Liver (tissue), 9 donors: ENCODE measurements around the gene PSAT1. TPM values are rescaled to one million over a fixed set of nuclear protein-coding genes. Genes with fewer than 3 reads are reported as not detected.

ENCODE experiments used
- DNase-seq: peaks from one replicate; pipeline ENCODE4 v3.0.0-alpha.2; 2017; ENCODE audit warnings: low spot score
- H3K27ac ChIP-seq, 2 donors: one replicate each; pipeline ENCODE4 v1.7.0; 2013; ENCODE audit warnings: inconsistent platforms in 2 of 2, low read length in 2 of 2, control low read depth in 1 of 2, low read depth in 1 of 2, mild to moderate bottlenecking in 1 of 2
- H3K27me3 ChIP-seq, 4 donors: one replicate each; pipeline versions ENCODE4 v1.6.1 to v1.7.0; 2013; ENCODE audit warnings: low read length in 3 of 4, inconsistent platforms in 1 of 4, mild to moderate bottlenecking in 1 of 4, moderate library complexity in 1 of 4; ENCODE audit not compliant: control insufficient read depth in 4 of 4, insufficient read depth in 4 of 4
- H3K36me3 ChIP-seq, 4 donors: one replicate each; pipeline versions ENCODE4 v1.6.1 to v1.7.0; 2013; ENCODE audit warnings: low read length in 3 of 4, mild to moderate bottlenecking in 3 of 4, low read depth in 1 of 4, moderate library complexity in 1 of 4; ENCODE audit not compliant: control insufficient read depth in 4 of 4, insufficient read depth in 3 of 4
- H3K4me1 ChIP-seq, 4 donors: one replicate each; pipeline versions ENCODE4 v1.6.1 to v1.7.0; 2013; ENCODE audit warnings: low read length in 3 of 4, mild to moderate bottlenecking in 3 of 4, moderate library complexity in 1 of 4; ENCODE audit not compliant: control insufficient read depth in 4 of 4, insufficient read depth in 4 of 4
- H3K4me3 ChIP-seq, 3 donors: one replicate each; pipeline versions ENCODE4 v1.6.1 to v1.7.0; 2013; ENCODE audit warnings: low read length in 3 of 3, control low read depth in 1 of 3, low read depth in 1 of 3, mild to moderate bottlenecking in 1 of 3
- H3K9ac ChIP-seq, 2 donors: one replicate each; pipeline ENCODE4 v1.7.0; 2013; ENCODE audit warnings: low read length in 2 of 2, mild to moderate bottlenecking in 2 of 2, moderate library complexity in 2 of 2, control low read depth in 1 of 2, low read depth in 1 of 2
- H3K9me3 ChIP-seq, 4 donors: one replicate each; pipeline versions ENCODE4 v1.6.1 to v1.7.0; 2013; ENCODE audit warnings: low read length in 3 of 4; ENCODE audit not compliant: control insufficient read depth in 4 of 4
- EGR1 ChIP-seq, 2 donors: IDR thresholded peaks; 2 replicates each; pipeline ENCODE4 v1.6.1; 2016 to 2018; ENCODE audit warnings: antibody characterized with exemption in 2 of 2, low read depth in 2 of 2
- FOXA1 ChIP-seq: IDR thresholded peaks from 2 replicates; pipeline ENCODE4 v1.6.1; 2016; ENCODE audit warnings: antibody characterized with exemption
- FOXA2 ChIP-seq: IDR thresholded peaks from 2 replicates; pipeline ENCODE4 v1.6.1; 2016; ENCODE audit warnings: antibody characterized with exemption
- GABPA ChIP-seq, 2 donors: IDR thresholded peaks in 1 of 2; conservative IDR thresholded peaks in 1 of 2; 2 replicates each; pipeline ENCODE4 v1.6.1; 2016; ENCODE audit warnings: antibody characterized with exemption in 2 of 2, mild to moderate bottlenecking in 1 of 2, moderate library complexity in 1 of 2
- HNF4A ChIP-seq, 2 donors: conservative IDR thresholded peaks; 2 replicates each; pipeline ENCODE4 v1.6.1; 2016; ENCODE audit warnings: antibody characterized with exemption in 2 of 2, mild to moderate bottlenecking in 2 of 2
- HNF4G ChIP-seq: IDR thresholded peaks from 2 replicates; pipeline ENCODE4 v1.6.1; 2016; ENCODE audit warnings: antibody characterized with exemption
- JUND ChIP-seq, 2 donors: IDR thresholded peaks; 2 replicates each; pipeline ENCODE4 v1.6.1; 2016; ENCODE audit warnings: antibody characterized with exemption in 2 of 2
- NR2F2 ChIP-seq: IDR thresholded peaks from 2 replicates; pipeline ENCODE4 v1.6.1; 2016; ENCODE audit warnings: antibody characterized with exemption
- RAD21 ChIP-seq, 2 donors: IDR thresholded peaks; 2 replicates each; pipeline ENCODE4 v1.6.1; 2016; ENCODE audit warnings: antibody characterized with exemption in 2 of 2, mild to moderate bottlenecking in 2 of 2
- RXRA ChIP-seq, 2 donors: IDR thresholded peaks; 2 replicates each; pipeline ENCODE4 v1.6.1; 2017 to 2018; ENCODE audit warnings: antibody characterized with exemption in 2 of 2, mild to moderate bottlenecking in 1 of 2
- SP1 ChIP-seq: IDR thresholded peaks from 2 replicates; pipeline ENCODE4 v1.6.1; 2018; ENCODE audit warnings: antibody characterized with exemption, mild to moderate bottlenecking
- TAF1 ChIP-seq: conservative IDR thresholded peaks from 2 replicates; pipeline ENCODE4 v1.6.1; 2016; ENCODE audit warnings: antibody characterized with exemption, mild to moderate bottlenecking
- YY1 ChIP-seq: IDR thresholded peaks from 2 replicates; pipeline ENCODE4 v1.6.1; 2016; ENCODE audit warnings: antibody characterized with exemption, mild to moderate bottlenecking
- WGBS: extraction: QIAGEN DNeasy Blood & Tissue Kit; methylation state at CpG from one replicate; pipeline ENCODE4 v1.1.7; 2013; 5-methylcytosine and 5-hydroxymethylcytosine counted together
- polyA plus RNA-seq, 2 donors: library from polyadenylated mRNA; stranded (reverse) in 1 of 2; unstranded in 1 of 2; fragments of 200-250 nt in 1 of 2; fragments of >200 nt in 1 of 2; fragmentation: Nextera tagmentation in 1 of 2; extraction: Ambion mirVana in 1 of 2; gene quantifications; one replicate each; pipeline versions ENCODE4 v1.2.1 to v1.2.3, GENCODE V29; 2013 to 2015
- total RNA-seq, 2 donors: library from RNA; depleted of rRNA; stranded (reverse); fragments of >200 nt; gene quantifications; one replicate each; pipeline ENCODE4 v1.2.3, GENCODE V29; 2014
- TF ChIP-seq, protein P1 (sequence below): fragments of 150-350 bp; IDR thresholded peaks from 2 replicates; pipeline ENCODE4 v1.5.1; 2017; ENCODE audit warnings: improper control_type of control experiment, low read depth, low read length; ENCODE audit not compliant: missing input control
- TF ChIP-seq, protein P2 (sequence below): IDR thresholded peaks from 2 replicates; pipeline ENCODE4 v1.6.1; 2016; ENCODE audit warnings: antibody characterized with exemption
- TF ChIP-seq, protein P3 (sequence below): IDR thresholded peaks from 2 replicates; pipeline ENCODE4 v1.6.1; 2016; ENCODE audit warnings: antibody characterized with exemption
- TF ChIP-seq, protein P4 (sequence below): IDR thresholded peaks from 2 replicates; pipeline ENCODE4 v1.6.1; 2016; ENCODE audit warnings: antibody characterized with exemption, mild to moderate bottlenecking
- TF ChIP-seq, protein P5 (sequence below): IDR thresholded peaks from 2 replicates; pipeline ENCODE4 v1.6.1; 2016; ENCODE audit warnings: antibody characterized with exemption
- donor health status: healthy.
- donor health status: healthy.
- donor health status: healthy.
- donor health status: healthy.
- donor health status: healthy.

Gene PSAT1
- total and polyA plus RNA-seq, 4 donors, result 28.0 to 156 (median 66.8) TPM

DNA sequence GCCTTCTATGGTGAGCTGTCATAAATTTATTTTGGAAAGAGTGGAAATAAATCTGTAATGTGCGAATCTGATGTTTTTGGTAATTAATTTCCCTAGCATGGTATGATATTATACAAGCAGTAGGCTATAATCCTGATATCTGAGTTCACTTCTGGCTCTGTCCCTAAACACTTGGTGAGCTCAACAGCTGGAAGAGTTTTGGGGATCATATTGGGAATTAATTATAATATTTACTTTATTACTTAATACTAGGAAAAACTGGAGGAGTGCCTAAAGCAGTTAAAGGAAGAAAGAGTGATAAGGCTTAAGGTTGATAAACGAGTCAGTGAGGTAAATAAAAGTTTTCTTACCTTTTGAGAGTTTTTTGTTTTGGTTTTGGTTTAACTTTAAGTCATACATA lies 34.3 kb upstream of the PSAT1 start:
- DNase-seq, result no peak
- 65% methylated on average over 2 of the region's 2 CpGs for WGBS
- H3K9ac ChIP-seq, result no peak overlapping the region
- H3K9me3 ChIP-seq, result no peaks in the 10 kb centered on the region
- no peaks in the 10 kb centered on the region for H3K27me3 ChIP-seq
- peaks cover 2 to 5% (median 4%) of the 10 kb centered on the region in 4 donors for H3K36me3 ChIP-seq
- H3K4me1 ChIP-seq, result no peaks in the 10 kb centered on the region
- TF ChIP-seq, protein P1, sequence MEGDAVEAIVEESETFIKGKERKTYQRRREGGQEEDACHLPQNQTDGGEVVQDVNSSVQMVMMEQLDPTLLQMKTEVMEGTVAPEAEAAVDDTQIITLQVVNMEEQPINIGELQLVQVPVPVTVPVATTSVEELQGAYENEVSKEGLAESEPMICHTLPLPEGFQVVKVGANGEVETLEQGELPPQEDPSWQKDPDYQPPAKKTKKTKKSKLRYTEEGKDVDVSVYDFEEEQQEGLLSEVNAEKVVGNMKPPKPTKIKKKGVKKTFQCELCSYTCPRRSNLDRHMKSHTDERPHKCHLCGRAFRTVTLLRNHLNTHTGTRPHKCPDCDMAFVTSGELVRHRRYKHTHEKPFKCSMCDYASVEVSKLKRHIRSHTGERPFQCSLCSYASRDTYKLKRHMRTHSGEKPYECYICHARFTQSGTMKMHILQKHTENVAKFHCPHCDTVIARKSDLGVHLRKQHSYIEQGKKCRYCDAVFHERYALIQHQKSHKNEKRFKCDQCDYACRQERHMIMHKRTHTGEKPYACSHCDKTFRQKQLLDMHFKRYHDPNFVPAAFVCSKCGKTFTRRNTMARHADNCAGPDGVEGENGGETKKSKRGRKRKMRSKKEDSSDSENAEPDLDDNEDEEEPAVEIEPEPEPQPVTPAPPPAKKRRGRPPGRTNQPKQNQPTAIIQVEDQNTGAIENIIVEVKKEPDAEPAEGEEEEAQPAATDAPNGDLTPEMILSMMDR, result no peak
- TF ChIP-seq, protein P2, sequence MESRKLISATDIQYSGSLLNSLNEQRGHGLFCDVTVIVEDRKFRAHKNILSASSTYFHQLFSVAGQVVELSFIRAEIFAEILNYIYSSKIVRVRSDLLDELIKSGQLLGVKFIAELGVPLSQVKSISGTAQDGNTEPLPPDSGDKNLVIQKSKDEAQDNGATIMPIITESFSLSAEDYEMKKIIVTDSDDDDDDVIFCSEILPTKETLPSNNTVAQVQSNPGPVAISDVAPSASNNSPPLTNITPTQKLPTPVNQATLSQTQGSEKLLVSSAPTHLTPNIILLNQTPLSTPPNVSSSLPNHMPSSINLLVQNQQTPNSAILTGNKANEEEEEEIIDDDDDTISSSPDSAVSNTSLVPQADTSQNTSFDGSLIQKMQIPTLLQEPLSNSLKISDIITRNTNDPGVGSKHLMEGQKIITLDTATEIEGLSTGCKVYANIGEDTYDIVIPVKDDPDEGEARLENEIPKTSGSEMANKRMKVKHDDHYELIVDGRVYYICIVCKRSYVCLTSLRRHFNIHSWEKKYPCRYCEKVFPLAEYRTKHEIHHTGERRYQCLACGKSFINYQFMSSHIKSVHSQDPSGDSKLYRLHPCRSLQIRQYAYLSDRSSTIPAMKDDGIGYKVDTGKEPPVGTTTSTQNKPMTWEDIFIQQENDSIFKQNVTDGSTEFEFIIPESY, result no peak
- TF ChIP-seq RAD21 (IDR thresholded peaks at IDR 0.05) (no peak), SP1 (no peak), JUND (IDR thresholded peaks at IDR 0.05) (no peak), FOXA2 (no peak), RXRA (IDR thresholded peaks at IDR 0.05) (no peak), HNF4A (conservative IDR thresholded peaks at IDR 0.05) (no peak), YY1 (no peak), TAF1 (no peak), FOXA1 (no peak), NR2F2 (no peak), GABPA (IDR thresholded peaks at IDR 0.05 in 1 of 2, conservative IDR thresholded peaks at IDR 0.05 in 1 of 2) (no peak), EGR1 (IDR thresholded peaks at IDR 0.05; ENCODE audit: low read depth in 2 of 2) (no peak), HNF4G (no peak)
- TF ChIP-seq, protein P3, sequence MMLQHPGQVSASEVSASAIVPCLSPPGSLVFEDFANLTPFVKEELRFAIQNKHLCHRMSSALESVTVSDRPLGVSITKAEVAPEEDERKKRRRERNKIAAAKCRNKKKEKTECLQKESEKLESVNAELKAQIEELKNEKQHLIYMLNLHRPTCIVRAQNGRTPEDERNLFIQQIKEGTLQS, result no peak
- TF ChIP-seq, protein P4, sequence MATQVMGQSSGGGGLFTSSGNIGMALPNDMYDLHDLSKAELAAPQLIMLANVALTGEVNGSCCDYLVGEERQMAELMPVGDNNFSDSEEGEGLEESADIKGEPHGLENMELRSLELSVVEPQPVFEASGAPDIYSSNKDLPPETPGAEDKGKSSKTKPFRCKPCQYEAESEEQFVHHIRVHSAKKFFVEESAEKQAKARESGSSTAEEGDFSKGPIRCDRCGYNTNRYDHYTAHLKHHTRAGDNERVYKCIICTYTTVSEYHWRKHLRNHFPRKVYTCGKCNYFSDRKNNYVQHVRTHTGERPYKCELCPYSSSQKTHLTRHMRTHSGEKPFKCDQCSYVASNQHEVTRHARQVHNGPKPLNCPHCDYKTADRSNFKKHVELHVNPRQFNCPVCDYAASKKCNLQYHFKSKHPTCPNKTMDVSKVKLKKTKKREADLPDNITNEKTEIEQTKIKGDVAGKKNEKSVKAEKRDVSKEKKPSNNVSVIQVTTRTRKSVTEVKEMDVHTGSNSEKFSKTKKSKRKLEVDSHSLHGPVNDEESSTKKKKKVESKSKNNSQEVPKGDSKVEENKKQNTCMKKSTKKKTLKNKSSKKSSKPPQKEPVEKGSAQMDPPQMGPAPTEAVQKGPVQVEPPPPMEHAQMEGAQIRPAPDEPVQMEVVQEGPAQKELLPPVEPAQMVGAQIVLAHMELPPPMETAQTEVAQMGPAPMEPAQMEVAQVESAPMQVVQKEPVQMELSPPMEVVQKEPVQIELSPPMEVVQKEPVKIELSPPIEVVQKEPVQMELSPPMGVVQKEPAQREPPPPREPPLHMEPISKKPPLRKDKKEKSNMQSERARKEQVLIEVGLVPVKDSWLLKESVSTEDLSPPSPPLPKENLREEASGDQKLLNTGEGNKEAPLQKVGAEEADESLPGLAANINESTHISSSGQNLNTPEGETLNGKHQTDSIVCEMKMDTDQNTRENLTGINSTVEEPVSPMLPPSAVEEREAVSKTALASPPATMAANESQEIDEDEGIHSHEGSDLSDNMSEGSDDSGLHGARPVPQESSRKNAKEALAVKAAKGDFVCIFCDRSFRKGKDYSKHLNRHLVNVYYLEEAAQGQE, result no peak
- TF ChIP-seq, protein P5, sequence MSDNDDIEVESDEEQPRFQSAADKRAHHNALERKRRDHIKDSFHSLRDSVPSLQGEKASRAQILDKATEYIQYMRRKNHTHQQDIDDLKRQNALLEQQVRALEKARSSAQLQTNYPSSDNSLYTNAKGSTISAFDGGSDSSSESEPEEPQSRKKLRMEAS, result no peak
- no peak overlapping the region for H3K4me3 ChIP-seq
- H3K27ac ChIP-seq, result no peak overlapping the region
